ENCODE measurements around the gene KLF7.

DNA sequence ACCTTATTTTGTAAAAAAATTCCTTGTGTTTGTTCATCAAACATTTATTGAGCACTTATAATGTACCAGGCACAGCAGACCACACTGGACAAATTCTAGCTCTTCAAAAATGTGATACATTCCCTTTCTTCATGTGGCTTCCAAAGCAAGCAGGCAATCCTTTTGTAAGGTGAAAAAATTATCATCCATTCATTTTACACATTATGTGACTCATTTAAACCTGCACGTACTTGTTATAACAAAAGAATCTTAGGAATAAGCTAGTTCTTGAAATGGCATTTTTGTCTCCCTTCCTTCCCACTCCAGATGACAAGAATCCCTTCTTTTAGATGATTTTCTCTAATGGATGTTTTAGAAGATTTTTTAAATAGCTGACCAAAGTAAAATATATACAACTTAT lies 104.6 kb downstream of the KLF7 start:
- TF ChIP-seq, protein P1, sequence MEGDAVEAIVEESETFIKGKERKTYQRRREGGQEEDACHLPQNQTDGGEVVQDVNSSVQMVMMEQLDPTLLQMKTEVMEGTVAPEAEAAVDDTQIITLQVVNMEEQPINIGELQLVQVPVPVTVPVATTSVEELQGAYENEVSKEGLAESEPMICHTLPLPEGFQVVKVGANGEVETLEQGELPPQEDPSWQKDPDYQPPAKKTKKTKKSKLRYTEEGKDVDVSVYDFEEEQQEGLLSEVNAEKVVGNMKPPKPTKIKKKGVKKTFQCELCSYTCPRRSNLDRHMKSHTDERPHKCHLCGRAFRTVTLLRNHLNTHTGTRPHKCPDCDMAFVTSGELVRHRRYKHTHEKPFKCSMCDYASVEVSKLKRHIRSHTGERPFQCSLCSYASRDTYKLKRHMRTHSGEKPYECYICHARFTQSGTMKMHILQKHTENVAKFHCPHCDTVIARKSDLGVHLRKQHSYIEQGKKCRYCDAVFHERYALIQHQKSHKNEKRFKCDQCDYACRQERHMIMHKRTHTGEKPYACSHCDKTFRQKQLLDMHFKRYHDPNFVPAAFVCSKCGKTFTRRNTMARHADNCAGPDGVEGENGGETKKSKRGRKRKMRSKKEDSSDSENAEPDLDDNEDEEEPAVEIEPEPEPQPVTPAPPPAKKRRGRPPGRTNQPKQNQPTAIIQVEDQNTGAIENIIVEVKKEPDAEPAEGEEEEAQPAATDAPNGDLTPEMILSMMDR (conservative IDR thresholded peaks at IDR 0.05; ENCODE audit: low read length) = no peak
- no peak for TF ChIP-seq EZH2phosphoT487 (IDR thresholded peaks at IDR 0.05; ENCODE audit: borderline replicate concordance, low read depth, low read length)
